GM18907 (cell line): Measurements from ENCODE around the gene CHRNG.
"Not testable (repeated sequence)": the region's sequence is repeated elsewhere in the genome, so short reads cannot be mapped to it uniquely, and the experiment has no call there.

Experiments
- ATAC-seq: cut with Tn5 transposase; IDR thresholded peaks from one replicate; pipeline ENCODE4 v1.9.1; 2021; ENCODE audit warnings: mild to moderate bottlenecking, moderate library complexity; ENCODE audit not compliant: unreplicated experiment

The CHRNG gene

GRCh38 chr2:232526372-232526941 lies 13.0 kb upstream of the CHRNG start:
- ATAC-seq: no peak

DNA sequence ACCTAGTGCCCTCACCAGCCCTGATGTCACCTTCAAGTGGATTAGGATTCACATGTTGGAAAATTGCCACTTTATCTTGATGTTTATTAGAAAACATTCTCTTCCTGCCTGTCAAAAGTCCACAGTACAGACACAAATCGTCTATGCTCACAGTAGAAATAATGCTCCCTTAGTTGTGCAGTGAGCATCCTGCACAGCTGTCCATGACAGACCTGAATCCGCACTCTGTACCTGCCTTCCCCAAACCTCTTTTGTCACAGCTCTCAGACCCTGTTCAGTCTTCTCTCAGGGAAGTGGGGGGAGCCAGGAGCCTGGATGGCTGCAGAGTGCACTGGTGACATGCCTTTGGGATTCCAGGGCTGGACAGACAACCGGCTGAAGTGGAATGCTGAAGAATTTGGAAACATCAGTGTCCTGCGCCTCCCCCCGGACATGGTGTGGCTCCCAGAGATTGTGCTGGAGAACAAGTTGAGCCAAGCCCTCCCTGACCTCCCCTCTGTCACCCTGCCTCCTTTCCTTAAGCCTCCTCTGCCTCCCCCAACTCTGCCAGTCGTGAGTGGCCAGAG lies 11.5 kb upstream of the CHRNG start:
- no peak for ATAC-seq

DNA sequence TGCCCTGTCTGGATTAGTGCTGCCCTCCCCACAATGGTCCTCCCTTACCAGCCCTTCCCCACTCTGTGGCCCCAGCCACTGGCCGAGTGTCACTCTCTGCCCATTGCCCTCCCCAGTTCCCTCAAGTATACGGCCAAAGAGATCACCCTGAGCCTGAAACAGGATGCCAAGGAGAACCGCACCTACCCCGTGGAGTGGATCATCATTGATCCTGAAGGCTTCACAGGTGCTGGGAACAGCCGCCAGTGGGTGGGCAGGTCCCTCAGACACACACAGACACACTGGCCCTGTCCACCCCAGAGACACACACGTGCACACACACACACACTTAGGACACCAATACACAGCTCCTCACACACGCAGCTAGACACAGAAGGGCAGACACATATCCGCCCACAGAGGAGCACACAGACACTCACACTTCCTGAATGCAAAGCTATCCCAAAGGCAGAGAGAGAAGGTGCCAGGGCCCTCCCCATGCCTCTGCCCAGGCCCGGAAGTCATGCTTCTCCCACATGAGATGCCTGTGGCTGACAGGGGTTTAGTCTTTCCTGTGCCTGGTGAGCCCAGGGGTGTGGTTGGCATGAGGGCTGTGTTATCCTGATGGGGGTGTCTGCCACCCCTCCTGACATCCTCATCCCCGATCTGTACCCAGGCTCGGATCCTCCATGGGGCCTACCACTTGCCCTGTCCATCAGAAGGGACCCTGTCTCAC lies 10.6 kb upstream of the CHRNG start:
- no peak for ATAC-seq

DNA sequence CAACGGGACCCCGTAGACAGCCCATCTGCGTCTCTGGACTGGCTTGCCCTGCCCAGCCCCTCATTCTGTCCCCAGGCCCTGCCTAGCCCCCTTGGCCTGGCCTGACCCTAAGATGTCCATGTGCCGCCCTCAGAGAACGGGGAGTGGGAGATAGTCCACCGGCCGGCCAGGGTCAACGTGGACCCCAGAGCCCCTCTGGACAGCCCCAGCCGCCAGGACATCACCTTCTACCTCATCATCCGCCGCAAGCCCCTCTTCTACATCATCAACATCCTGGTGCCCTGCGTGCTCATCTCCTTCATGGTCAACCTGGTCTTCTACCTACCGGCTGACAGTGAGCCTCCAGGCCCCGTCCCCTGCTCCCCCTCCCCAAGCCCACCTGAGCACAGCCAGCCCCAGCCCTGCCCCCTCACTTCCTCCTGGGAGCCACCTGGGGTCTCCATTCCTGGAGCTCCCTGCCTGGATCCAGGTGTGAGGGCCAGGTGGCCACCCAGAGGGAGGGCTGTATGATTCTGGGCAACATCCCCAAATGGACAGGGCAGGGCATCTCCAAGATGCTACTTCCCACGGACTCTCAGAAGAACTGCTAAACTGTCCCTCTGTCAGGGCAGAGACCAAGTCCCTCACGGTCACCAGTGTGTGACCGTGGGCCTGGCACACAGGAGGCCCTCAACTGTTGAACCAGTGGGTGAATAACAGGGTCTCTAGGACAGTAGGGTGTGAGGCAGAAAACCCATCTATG lies 9.5 kb upstream of the CHRNG start:
- no peak for ATAC-seq

- ATAC-seq: no peak
These were observed 8.7 kb upstream of the CHRNG start for GRCh38 chr2:232530626-232531260.

- no peak for ATAC-seq
These were observed 7.1 kb upstream of the CHRNG start for GRCh38 chr2:232532419-232532818.

- ATAC-seq: not testable (repeated sequence)
These were observed 6.7 kb upstream of the CHRNG start for GRCh38 chr2:232532821-232533220.

DNA sequence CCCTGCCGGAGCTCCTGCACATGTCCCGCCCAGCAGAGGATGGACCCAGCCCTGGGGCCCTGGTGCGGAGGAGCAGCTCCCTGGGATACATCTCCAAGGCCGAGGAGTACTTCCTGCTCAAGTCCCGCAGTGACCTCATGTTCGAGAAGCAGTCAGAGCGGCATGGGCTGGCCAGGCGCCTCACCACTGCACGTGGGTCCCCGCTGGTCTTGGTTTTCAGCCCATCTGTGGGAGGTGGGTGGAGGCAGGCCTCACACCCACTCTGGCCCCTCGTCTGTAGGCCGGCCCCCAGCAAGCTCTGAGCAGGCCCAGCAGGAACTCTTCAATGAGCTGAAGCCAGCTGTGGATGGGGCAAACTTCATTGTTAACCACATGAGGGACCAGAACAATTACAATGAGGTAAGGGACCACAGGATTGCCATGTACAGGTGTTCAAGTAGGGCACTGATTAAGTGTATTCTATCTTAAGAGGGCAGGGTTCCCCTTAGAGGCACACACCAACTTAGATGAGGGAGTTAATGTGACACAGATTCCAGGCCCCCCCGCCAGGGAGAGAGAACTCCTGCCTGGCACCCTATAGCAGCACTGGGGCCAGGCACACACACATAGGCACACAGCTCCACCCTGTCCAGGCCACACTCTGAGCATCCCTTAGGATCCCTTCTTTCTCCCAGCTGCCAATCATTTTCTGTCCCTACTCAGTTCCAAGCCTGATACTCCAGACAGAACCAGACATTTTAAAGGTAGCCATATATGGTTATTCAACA lies 5.4 kb upstream of the CHRNG start:
- ATAC-seq: no peak

GRCh38 chr2:232534940-232535651 lies 4.4 kb upstream of the CHRNG start:
- ATAC-seq: no peak

GRCh38 chr2:232535761-232536530 lies 3.5 kb upstream of the CHRNG start:
- no peak for ATAC-seq

DNA sequence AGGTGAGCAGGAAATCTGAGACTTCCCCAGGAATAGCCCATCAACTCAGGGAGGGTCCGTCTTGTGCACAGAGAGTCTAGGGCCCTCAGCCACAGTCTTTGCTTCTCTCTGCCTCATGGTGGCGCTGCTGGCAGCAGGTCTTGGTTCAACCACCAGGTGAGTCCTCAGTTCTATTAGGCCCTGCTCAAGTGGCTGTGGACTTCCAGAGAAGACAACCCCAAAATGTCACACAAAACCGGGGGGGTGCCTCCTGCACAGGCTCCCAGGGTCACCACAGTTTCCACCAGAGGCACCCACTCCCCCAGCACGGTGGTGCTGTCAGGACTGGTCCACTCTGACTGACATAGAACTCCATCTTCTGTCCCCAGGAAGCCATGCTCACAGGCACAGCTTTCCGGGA lies 2.4 kb upstream of the CHRNG start:
- no peak for ATAC-seq

DNA sequence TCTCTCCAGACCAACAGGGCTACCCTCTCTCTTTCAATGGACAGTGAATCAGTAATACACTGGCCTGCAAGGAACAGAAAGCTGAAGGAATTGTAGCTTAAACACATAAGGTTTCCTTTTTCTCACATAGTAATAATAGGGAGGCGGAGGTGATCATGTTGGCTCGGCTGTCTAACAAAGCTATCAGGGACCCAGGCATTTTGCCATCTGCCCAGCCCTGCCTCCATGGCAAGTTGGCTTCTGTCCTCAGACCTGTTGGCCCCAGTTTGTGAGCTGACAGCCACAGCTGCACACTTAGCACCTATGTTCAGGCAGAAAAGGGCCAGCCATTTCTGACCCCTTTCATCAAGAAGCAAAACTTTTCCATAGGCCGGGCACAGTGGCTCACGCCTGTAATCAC lies 2.0 kb upstream of the CHRNG start:
- no peak for ATAC-seq

- ATAC-seq: no peak
These were observed 821 bp upstream of the CHRNG start for GRCh38 chr2:232538671-232539070.

DNA sequence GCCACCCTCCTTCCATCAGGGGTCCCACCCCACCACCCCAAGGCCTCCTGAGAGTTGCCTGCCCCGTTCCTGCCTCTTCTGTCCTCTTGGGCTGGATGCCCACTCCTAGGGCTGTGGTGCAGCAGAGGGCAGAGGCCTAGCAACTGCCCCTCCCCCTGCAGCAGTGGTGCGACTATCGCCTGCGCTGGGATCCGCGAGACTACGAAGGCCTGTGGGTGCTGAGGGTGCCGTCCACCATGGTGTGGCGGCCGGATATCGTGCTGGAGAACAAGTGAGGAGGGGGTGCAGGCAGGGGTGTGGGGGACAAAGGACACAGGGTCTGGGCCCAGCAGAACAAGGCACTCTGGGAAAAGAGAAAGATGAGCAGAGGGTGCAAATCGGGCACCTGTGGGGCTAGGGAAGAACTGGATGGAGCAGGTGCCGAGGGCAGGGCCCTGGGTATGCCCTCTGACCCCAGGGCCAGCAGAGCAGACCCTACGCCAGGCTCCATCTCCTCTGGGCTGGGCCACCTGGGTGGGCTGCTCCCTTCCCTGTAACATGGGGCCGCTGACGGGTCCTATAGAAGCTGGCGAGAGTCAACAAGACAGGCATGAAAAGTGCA lies 1.0 kb downstream of the CHRNG start:
- no peak for ATAC-seq

- no peak for ATAC-seq
These were observed 1.9 kb downstream of the CHRNG start for GRCh38 chr2:232541195-232541960.

GRCh38 chr2:232541961-232542714 lies 2.6 kb downstream of the CHRNG start:
- ATAC-seq: no peak

DNA sequence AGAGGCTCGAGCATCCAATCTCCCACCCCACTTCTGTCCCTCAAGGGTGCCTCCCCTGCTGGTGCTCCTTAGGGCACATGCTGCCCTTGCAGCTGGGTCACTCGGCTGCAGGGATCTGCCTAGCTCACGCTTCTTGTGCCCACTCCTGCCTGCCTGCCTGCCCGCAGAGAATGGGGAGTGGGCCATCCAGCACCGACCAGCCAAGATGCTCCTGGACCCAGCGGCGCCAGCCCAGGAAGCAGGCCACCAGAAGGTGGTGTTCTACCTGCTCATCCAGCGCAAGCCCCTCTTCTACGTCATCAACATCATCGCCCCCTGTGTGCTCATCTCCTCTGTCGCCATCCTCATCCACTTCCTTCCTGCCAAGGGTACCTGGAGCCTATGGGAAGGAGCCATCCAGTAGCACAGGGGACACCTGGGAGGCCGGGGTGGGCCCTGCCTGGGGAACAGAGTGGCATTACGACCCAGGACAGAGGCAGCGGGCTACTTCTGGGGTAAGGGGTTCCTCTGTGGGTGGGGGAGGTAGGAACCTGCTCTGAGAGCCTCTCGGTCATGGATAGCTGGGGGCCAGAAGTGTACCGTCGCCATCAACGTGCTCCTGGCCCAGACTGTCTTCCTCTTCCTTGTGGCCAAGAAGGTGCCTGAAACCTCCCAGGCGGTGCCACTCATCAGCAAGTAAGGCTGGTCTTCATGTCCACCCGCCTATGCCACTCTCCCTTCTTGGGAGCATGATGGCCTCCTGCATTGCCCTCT lies 3.4 kb downstream of the CHRNG start:
- no peak for ATAC-seq
